Aorta (tissue), 5 donors: Measurements from ENCODE around the gene NRIP1. TPM values are rescaled to one million over a fixed set of nuclear protein-coding genes. Genes with fewer than 3 reads are reported as not detected.

Experiments
- ATAC-seq: fragments of 200-7000 bp; cut with Tn5 transposase; one replicate; pipeline ENCODE4 v1.9.1; 2022; ENCODE audit warnings: moderate library complexity; ENCODE audit not compliant: low FRiP score
- DNase-seq, 2 donors: peaks; one replicate each; pipeline ENCODE4 v3.0.0-alpha.2; 2020
- H3K27ac ChIP-seq, 2 donors: one replicate each; pipeline ENCODE4 v1.5.1; 2013; ENCODE audit warnings: low read length in 2 of 2, mild to moderate bottlenecking in 2 of 2, moderate library complexity in 2 of 2, control low read depth in 1 of 2, inconsistent platforms in 1 of 2, low read depth in 1 of 2
- H3K27me3 ChIP-seq, 2 donors: one replicate each; pipeline ENCODE4 v1.6.1; 2013; ENCODE audit warnings: control low read depth in 1 of 2, low read length in 1 of 2, mild to moderate bottlenecking in 1 of 2, moderate library complexity in 1 of 2; ENCODE audit not compliant: insufficient read depth in 2 of 2, control insufficient read depth in 1 of 2
- H3K36me3 ChIP-seq, 2 donors: one replicate each; pipeline ENCODE4 v1.6.1; 2013; ENCODE audit warnings: control low read depth in 1 of 2, low read length in 1 of 2, mild to moderate bottlenecking in 1 of 2; ENCODE audit not compliant: insufficient read depth in 2 of 2, control insufficient read depth in 1 of 2
- H3K4me1 ChIP-seq, 2 donors: one replicate each; pipeline ENCODE4 v1.6.1; 2013; ENCODE audit warnings: low read length in 2 of 2, control low read depth in 1 of 2, mild to moderate bottlenecking in 1 of 2, moderate library complexity in 1 of 2; ENCODE audit not compliant: insufficient read depth in 2 of 2, control insufficient read depth in 1 of 2
- H3K4me3 ChIP-seq, 2 donors: one replicate each; pipeline ENCODE4 v1.5.1; 2013; ENCODE audit warnings: low read length in 2 of 2, control low read depth in 1 of 2, mild to moderate bottlenecking in 1 of 2
- H3K9me3 ChIP-seq: one replicate; pipeline ENCODE4 v1.6.1; 2013; ENCODE audit warnings: mild to moderate bottlenecking, low read length; ENCODE audit not compliant: control insufficient read depth
- WGBS, 2 donors: extraction: QIAGEN DNeasy Blood & Tissue Kit; methylation state at CpG; one replicate each; pipeline ENCODE4 v1.1.7; 2013; 5-methylcytosine and 5-hydroxymethylcytosine counted together
- intact Hi-C, 2 donors: fragments of 100-400 bp; cut with DNase I; formaldehyde crosslinking; loops; one replicate each; pipeline versions ENCODE4 v1.14.2 to v1.15.0; 2022
- polyA plus RNA-seq, 2 donors: library from polyadenylated mRNA; stranded (reverse); fragments of 200-250 nt; gene quantifications; one replicate each; pipeline ENCODE4 v1.2.3, GENCODE V29; 2013
- total RNA-seq, 2 donors: library from RNA; stranded (reverse); fragmentation: NEBNext Ultra II Directional; extraction: Animal tissue kit (Norgen Biotek cat#: 25700); gene quantifications; one replicate each; pipeline ENCODE4 v1.2.1, GENCODE V29; 2021
- donor health status: healthy with polysubstance abuse.
- donor health status: Bipolar disorder and iron deficiency.
- donor health status: DM: no; HTN: no; CAD: no.
- donor health status: DM: no; HTN: no; CAD: no.
- donor health status: DM: yes; HTN: yes; CAD: no.

NRIP1 gene
- total and polyA plus RNA-seq, 4 donors: 3.8 to 37.1 (median 16.6) TPM

GRCh38 chr21:15001857-15002606 is 62.8 kb downstream of the NRIP1 start:
- H3K4me3 ChIP-seq: no peak overlapping the region
- intact Hi-C loops: loop anchor here in 1 of 2 donors (10.0 kb wide), 1 partner anchor 1103 kb away; no protein-coding TSS in a partner anchor
- no peak for DNase-seq
- H3K27me3 ChIP-seq: no peaks in the 10 kb centered on the region
- H3K27ac ChIP-seq: no peak overlapping the region
- WGBS, 2 donors: 83 to 86% methylated on average over 15 of the region's 15 CpGs
- no peaks in the 10 kb centered on the region for H3K9me3 ChIP-seq
- no peak for ATAC-seq
- H3K36me3 ChIP-seq: no peaks in the 10 kb centered on the region
- peaks cover 5% of the 10 kb centered on the region in 2 donors for H3K4me1 ChIP-seq

DNA sequence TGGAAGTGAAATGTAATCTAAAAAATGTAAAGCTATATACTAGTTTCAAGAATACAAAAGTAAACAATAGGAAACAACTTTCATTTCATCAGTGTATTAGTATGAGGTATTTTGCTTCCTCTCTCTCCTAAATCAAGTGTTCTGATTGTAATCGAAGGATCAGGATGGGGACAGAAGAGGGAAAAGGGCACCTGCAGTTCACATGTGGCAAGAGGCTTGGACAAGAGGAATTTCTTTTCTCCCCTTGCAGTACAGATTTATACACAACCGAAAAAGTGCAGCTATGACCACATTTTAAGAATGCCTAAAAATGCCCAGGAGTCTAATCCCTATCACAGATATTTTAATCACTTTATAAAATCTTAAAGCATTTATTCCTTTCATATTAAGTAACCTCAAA is 63.7 kb downstream of the NRIP1 start:
- Histone ChIP-seq H3K4me3 (no peak overlapping the region), H3K4me1 (peaks cover 0 to 3% of the 10 kb centered on the region in 2 donors), H3K36me3 (no peaks in the 10 kb centered on the region), H3K9me3 (no peaks in the 10 kb centered on the region), H3K27ac (no peak overlapping the region), H3K27me3 (no peaks in the 10 kb centered on the region)
- intact Hi-C loops: loop anchor here in 1 of 2 donors (10.0 kb wide), 1 partner anchor 1104 kb away; no protein-coding TSS in a partner anchor
- ATAC-seq (no peak), DNase-seq (no peak)
- 66 to 75% methylated on average over 2 of the region's 2 CpGs for WGBS, 2 donors

DNA sequence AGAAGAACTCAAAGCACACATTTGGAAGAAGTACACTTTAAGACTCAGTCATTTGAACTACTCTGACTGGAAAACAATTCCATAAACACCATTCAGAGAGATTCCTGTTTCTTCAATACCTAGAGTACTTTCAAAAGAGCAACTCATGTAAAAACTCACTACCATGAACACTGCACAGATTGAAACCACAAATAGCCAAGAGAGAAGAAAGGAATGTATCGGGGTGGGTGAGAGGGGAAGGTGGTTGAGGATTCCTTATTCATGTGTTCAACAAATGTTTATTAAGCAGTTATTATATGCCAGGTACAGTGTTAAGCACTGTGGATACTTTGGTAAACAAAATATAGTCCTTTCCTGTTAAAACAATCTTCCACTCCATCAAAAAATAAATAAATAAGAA is 64.7 kb downstream of the NRIP1 start:
- WGBS, 2 donors: 96 to 100% methylated on average over 1 of the region's 1 CpG
- ATAC-seq (no peak), DNase-seq (no peak)
- no peak overlapping the region for H3K4me3 ChIP-seq
- intact Hi-C loops: loop anchor here in 1 of 2 donors (10.0 kb wide), 1 partner anchor 1105 kb away; no protein-coding TSS in a partner anchor
- no peak overlapping the region for H3K27ac ChIP-seq
- peaks cover 3% of the 10 kb centered on the region in 2 donors for H3K4me1 ChIP-seq
- H3K9me3 ChIP-seq: no peaks in the 10 kb centered on the region
- H3K36me3 ChIP-seq: no peaks in the 10 kb centered on the region
- H3K27me3 ChIP-seq: no peaks in the 10 kb centered on the region

DNA sequence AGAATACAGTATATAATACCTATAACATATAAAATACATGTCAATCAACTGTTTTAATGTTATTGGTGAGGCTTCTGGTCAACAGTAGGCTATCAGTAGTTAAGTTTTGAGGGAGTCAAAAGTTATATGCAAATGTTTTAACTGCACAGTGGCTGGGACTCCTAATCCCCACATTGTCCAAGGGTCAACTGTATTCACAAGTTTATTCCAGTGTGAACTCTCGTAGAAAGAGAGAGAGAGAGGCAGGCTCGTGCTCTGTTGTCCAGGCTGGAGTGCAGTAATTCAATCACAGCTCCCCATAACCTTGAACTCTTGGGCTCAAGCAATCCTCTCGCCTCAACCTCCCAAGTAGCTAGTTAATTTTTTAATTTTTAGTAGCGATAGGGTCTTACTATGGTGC is 66.0 kb downstream of the NRIP1 start:
- 94 to 98% methylated on average over 4 of the region's 4 CpGs for WGBS, 2 donors
- no peaks in the 10 kb centered on the region for H3K9me3 ChIP-seq
- H3K4me1 ChIP-seq: peaks cover 3% of the 10 kb centered on the region in 2 donors
- intact Hi-C loops: loop anchor here in 1 of 2 donors (10.0 kb wide), 1 partner anchor 56 kb away; no protein-coding TSS in a partner anchor
- ATAC-seq (no peak), DNase-seq (no peak)
- H3K36me3 ChIP-seq: no peaks in the 10 kb centered on the region
- H3K27ac ChIP-seq: no peak overlapping the region
- no peaks in the 10 kb centered on the region for H3K27me3 ChIP-seq
- H3K4me3 ChIP-seq: no peak overlapping the region

- Histone ChIP-seq H3K36me3 (no peaks in the 10 kb centered on the region), H3K4me3 (no peak overlapping the region), H3K4me1 (peaks cover 3% of the 10 kb centered on the region in 2 donors), H3K27ac (no peak overlapping the region), H3K27me3 (no peaks in the 10 kb centered on the region), H3K9me3 (no peaks in the 10 kb centered on the region)
- 44 to 57% methylated on average over 3 of the region's 3 CpGs for WGBS, 2 donors
- ATAC-seq (no peak), DNase-seq (no peak)
- intact Hi-C loops: loop anchor here in 1 of 2 donors (10.0 kb wide), 1 partner anchor 56 kb away; no protein-coding TSS in a partner anchor
Observed at GRCh38 chr21:14998336-14998735, 66.5 kb downstream of the NRIP1 start.

GRCh38 chr21:14995695-14996490 is 68.9 kb downstream of the NRIP1 start:
- WGBS, 2 donors: 82 to 87% methylated on average over 9 of the region's 9 CpGs
- Histone ChIP-seq H3K27ac (no peak overlapping the region), H3K36me3 (no peaks in the 10 kb centered on the region), H3K4me3 (no peak overlapping the region), H3K9me3 (no peaks in the 10 kb centered on the region), H3K27me3 (no peaks in the 10 kb centered on the region), H3K4me1 (peaks cover 0 to 6% of the 10 kb centered on the region in 2 donors)
- no peak for DNase-seq
- no peak for ATAC-seq
- intact Hi-C loops: loop anchor here in 1 of 2 donors (10.0 kb wide), 1 partner anchor 59 kb away; no protein-coding TSS in a partner anchor

DNA sequence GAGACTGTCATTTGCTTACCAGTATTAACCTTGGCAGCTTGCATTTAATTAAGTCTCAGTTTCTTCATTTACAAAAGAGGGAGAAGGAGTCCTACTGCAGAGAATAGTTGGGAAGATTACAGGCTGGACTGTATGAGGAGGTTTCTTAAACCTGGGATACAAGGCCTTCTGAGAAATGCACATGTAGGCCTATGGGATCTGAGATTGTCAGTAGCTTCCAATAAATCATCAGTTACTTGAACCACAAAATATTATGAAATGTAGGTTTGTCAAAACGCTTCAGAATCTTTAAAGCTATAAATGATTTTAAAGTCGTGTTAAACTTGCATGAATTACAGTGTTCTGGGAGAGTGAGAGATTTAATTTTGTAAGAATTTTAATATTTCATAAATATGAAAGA is 69.6 kb downstream of the NRIP1 start:
- Histone ChIP-seq H3K27me3 (no peaks in the 10 kb centered on the region), H3K27ac (no peak overlapping the region), H3K36me3 (no peaks in the 10 kb centered on the region), H3K4me1 (peaks cover 0 to 6% of the 10 kb centered on the region in 2 donors), H3K9me3 (no peaks in the 10 kb centered on the region), H3K4me3 (no peak overlapping the region)
- intact Hi-C loops: loop anchor here in 1 of 2 donors (10.0 kb wide), 1 partner anchor 60 kb away; no protein-coding TSS in a partner anchor
- 45 to 63% methylated on average over 2 of the region's 2 CpGs for WGBS, 2 donors
- ATAC-seq: no peak
- no peak for DNase-seq

- no peak for ATAC-seq
- no peaks in the 10 kb centered on the region for H3K9me3 ChIP-seq
Observed at GRCh38 chr21:14993115-14993514, 71.7 kb downstream of the NRIP1 start.

More at GRCh38 chr21:14993115-14993514, 71.7 kb downstream of the NRIP1 start:
- DNase-seq: no peak
- Histone ChIP-seq H3K36me3 (no peaks in the 10 kb centered on the region), H3K27ac (no peak overlapping the region), H3K27me3 (no peaks in the 10 kb centered on the region), H3K4me3 (no peak overlapping the region), H3K4me1 (peaks cover 1 to 11% of the 10 kb centered on the region in 2 donors)
- 94 to 95% methylated on average over 2 of the region's 2 CpGs for WGBS, 2 donors
- intact Hi-C loops: loop anchor here in 1 of 2 donors (10.0 kb wide), 1 partner anchor 62 kb away; no protein-coding TSS in a partner anchor
